DOHH2 (cell line): ENCODE results near the gene JARID2.

Experiments used
- H3F3A ChIP-seq: fragments of 200-600 bp; sonication (generic), shearing (Covaris generic); 2 replicates; pipeline ENCODE4 v1.6.0; 2016; ENCODE audit warnings: antibody characterized with exemption, mild to moderate bottlenecking; ENCODE audit not compliant: control insufficient read depth, insufficient read depth
- H3K27ac ChIP-seq: fragments of 200-600 bp; sonication (generic); 2 replicates; pipeline ENCODE4 v1.5.1; 2014; ENCODE audit warnings: low read depth, mild to moderate bottlenecking, low read length, moderate library complexity
- H3K27me3 ChIP-seq: fragments of 200-600 bp; sonication (generic); 2 replicates; pipeline ENCODE4 v1.6.1; 2014; ENCODE audit warnings: mild to moderate bottlenecking, low read length, mixed read lengths; ENCODE audit not compliant: control insufficient read depth
- H3K36me3 ChIP-seq: fragments of 200-600 bp; sonication (generic); 2 replicates; pipeline ENCODE4 v1.6.1; 2014; ENCODE audit warnings: mild to moderate bottlenecking, low read length, moderate library complexity, mixed read lengths; ENCODE audit not compliant: control insufficient read depth
- H3K4me1 ChIP-seq: fragments of 200-600 bp; sonication (generic); 2 replicates; pipeline ENCODE4 v1.6.1; 2014; ENCODE audit warnings: mild to moderate bottlenecking, low read length, mixed read lengths; ENCODE audit not compliant: control insufficient read depth
- H3K4me2 ChIP-seq: fragments of 200-600 bp; sonication (generic); 2 replicates; pipeline ENCODE4 v1.6.0; 2014; ENCODE audit warnings: mild to moderate bottlenecking, low read length, moderate library complexity
- H3K4me3 ChIP-seq: fragments of 200-600 bp; sonication (generic); 2 replicates; pipeline ENCODE4 v1.5.1; 2014; ENCODE audit warnings: mild to moderate bottlenecking, low read length, mixed read lengths
- H3K79me2 ChIP-seq: fragments of 200-600 bp; sonication (generic); 2 replicates; pipeline ENCODE4 v1.6.1; 2014; ENCODE audit warnings: mild to moderate bottlenecking, low read length, mixed read lengths; ENCODE audit not compliant: control insufficient read depth
- H3K9me2 ChIP-seq: fragments of 200-600 bp; sonication (generic); replicated peaks from 2 replicates; pipeline ENCODE4 v1.6.1; 2014; ENCODE audit warnings: mild to moderate bottlenecking, low read length, mixed read lengths; ENCODE audit not compliant: control insufficient read depth
- H3K9me3 ChIP-seq: fragments of 200-600 bp; sonication (generic); 2 replicates; pipeline ENCODE4 v1.6.1; 2014; ENCODE audit warnings: antibody characterized with exemption, low read length, mixed read lengths; ENCODE audit not compliant: control insufficient read depth, insufficient read depth
- H4K20me1 ChIP-seq: fragments of 200-600 bp; sonication (generic); 2 replicates; pipeline ENCODE4 v1.6.0; 2014; ENCODE audit warnings: low read depth, mild to moderate bottlenecking, antibody characterized with exemption, low read length, moderate library complexity; ENCODE audit not compliant: control insufficient read depth, insufficient read depth
- EZH2phosphoT487 ChIP-seq: fragments of 200-600 bp; sonication (generic); IDR thresholded peaks from 2 replicates; pipeline ENCODE4 v1.6.1; 2017; ENCODE audit warnings: borderline replicate concordance, mild to moderate bottlenecking, antibody characterized with exemption, low read length, moderate library complexity, mixed read lengths
- TF ChIP-seq, protein P1 (sequence below): fragments of 200-600 bp; sonication (generic); IDR thresholded peaks from one replicate; pipeline ENCODE4 v1.5.1; 2014; ENCODE audit warnings: antibody characterized with exemption, mild to moderate bottlenecking, low read depth, low read length; ENCODE audit not compliant: poor library complexity, severe bottlenecking

JARID2 gene

DNA sequence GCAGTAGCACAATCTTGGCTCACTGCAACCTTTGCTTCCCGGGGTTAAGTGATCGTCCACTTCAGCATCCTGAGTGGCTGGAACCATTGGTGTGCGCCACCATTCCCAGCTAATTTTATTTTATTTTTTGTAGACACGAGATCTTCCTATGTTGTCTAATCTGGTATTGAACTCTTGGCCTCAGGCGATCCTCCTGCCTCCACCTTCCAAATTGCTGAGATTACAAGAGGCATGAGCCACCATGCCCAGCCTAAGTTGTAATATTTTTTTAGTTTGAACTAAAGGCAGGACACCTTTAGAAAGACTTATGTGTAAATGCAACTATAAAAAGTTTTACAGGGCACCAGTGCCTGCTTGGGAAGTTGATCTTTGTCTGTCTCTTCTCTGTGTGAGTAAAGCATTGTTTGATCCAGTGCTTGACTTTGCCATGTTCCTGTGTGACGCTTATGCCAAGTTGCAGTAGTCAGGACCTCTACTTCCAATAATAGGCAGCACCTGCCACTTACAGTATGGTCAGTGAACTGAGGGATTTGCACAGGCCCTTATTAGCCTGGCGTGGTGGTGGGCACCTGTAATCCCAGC is 46.9 kb downstream of the JARID2 start:
- no peaks in the 10 kb centered on the region for H3F3A ChIP-seq
- H3K4me2 ChIP-seq = no peak overlapping the region
- H3K9me3 ChIP-seq = no peaks in the 10 kb centered on the region
- no peaks in the 10 kb centered on the region for H3K27me3 ChIP-seq
- no peak overlapping the region for H3K4me3 ChIP-seq
- H3K79me2 ChIP-seq = peaks cover 11% of the 10 kb centered on the region
- no peak overlapping the region for H3K27ac ChIP-seq
- peaks cover 4% of the 10 kb centered on the region for H3K4me1 ChIP-seq
- no peaks in the 10 kb centered on the region for H4K20me1 ChIP-seq
- no peaks in the 10 kb centered on the region for H3K9me2 ChIP-seq
- no peak for TF ChIP-seq EZH2phosphoT487
- TF ChIP-seq, protein P1, sequence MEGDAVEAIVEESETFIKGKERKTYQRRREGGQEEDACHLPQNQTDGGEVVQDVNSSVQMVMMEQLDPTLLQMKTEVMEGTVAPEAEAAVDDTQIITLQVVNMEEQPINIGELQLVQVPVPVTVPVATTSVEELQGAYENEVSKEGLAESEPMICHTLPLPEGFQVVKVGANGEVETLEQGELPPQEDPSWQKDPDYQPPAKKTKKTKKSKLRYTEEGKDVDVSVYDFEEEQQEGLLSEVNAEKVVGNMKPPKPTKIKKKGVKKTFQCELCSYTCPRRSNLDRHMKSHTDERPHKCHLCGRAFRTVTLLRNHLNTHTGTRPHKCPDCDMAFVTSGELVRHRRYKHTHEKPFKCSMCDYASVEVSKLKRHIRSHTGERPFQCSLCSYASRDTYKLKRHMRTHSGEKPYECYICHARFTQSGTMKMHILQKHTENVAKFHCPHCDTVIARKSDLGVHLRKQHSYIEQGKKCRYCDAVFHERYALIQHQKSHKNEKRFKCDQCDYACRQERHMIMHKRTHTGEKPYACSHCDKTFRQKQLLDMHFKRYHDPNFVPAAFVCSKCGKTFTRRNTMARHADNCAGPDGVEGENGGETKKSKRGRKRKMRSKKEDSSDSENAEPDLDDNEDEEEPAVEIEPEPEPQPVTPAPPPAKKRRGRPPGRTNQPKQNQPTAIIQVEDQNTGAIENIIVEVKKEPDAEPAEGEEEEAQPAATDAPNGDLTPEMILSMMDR = no peak
- no peaks in the 10 kb centered on the region for H3K36me3 ChIP-seq

DNA sequence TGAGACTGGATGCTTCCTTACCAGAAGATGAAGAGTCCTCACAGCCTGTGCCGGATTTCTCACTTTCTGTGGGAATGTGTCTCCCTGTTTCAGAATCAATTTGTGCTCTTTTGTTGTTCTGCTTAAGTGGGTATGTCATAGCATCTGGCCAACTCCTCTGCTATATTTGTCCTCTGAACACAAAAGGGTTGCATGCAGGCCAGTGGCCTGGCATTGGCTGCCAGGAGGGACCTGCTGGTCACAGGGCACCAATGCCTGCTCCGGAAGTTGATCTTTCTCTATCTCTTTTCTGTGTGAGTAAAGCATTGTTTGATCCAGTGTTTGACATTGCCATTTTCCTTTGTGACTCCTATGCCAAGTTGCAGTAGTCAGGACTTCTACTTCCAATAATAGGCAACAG is 47.8 kb downstream of the JARID2 start:
- Histone ChIP-seq H3K36me3 (no peaks in the 10 kb centered on the region), H3K9me2 (no peaks in the 10 kb centered on the region), H3K27ac (no peak overlapping the region), H3K4me1 (no peaks in the 10 kb centered on the region), H3K27me3 (no peaks in the 10 kb centered on the region), H3K4me2 (no peak overlapping the region), H3K79me2 (peaks cover 2% of the 10 kb centered on the region), H4K20me1 (no peaks in the 10 kb centered on the region), H3F3A (no peaks in the 10 kb centered on the region), H3K9me3 (no peaks in the 10 kb centered on the region), H3K4me3 (no peak overlapping the region)
- TF ChIP-seq EZH2phosphoT487 = no peak
- TF ChIP-seq, protein P1 = no peak

DNA sequence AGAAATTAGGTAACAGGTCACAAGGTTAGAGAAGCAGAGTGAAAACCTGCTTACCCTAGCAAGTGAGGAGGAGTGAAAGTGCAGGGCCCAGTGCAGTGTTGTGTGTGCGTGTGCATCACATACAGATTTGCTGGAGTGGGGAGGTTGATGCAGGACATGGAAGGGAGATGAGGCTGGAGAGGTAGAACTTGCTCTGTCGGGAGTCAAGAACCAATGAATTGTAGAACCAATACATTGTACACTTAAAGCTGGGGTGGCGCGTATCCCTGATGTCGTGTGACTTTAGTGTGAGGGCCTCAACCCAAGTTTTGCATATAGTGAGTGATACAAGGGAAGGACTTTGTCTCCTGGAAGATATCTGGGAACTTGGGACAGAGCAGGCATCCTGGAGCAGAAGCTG is 48.6 kb downstream of the JARID2 start:
- no peaks in the 10 kb centered on the region for H3K9me3 ChIP-seq
- no peaks in the 10 kb centered on the region for H3K27me3 ChIP-seq
- H3K9me2 ChIP-seq = no peaks in the 10 kb centered on the region
- TF ChIP-seq EZH2phosphoT487 = no peak
- H3K79me2 ChIP-seq = peaks cover 3% of the 10 kb centered on the region
- H3F3A ChIP-seq = no peaks in the 10 kb centered on the region
- no peak overlapping the region for H3K27ac ChIP-seq
- H3K4me3 ChIP-seq = no peak overlapping the region
- no peaks in the 10 kb centered on the region for H4K20me1 ChIP-seq
- no peak overlapping the region for H3K4me2 ChIP-seq
- peaks cover 6% of the 10 kb centered on the region; the same call in 1 of the 2 replicates for H3K4me1 ChIP-seq
- no peaks in the 10 kb centered on the region for H3K36me3 ChIP-seq

DNA sequence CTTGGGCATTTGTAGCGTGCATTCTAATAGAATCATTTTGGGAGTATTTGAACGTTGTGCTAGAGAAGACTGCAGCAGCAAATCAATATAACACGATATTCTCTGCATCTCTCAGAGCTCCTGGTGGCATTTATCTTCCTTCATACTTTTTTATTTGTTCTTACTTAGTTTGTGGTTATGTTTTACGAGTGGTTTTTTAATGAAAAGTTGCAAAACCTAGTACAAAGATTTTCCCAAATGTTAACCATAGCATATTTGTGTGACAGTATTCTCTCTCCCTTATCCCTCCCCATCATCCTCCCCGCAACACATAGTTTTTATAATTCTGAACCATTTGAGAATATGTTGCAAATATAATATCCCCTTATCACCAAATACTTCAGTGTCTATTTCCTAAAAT is 50.4 kb downstream of the JARID2 start:
- peaks cover 6% of the 10 kb centered on the region; the same call in 1 of the 2 replicates for H4K20me1 ChIP-seq
- peaks cover 11% of the 10 kb centered on the region for H3K79me2 ChIP-seq
- no peaks in the 10 kb centered on the region for H3K9me3 ChIP-seq
- TF ChIP-seq, protein P1 = no peak
- TF ChIP-seq EZH2phosphoT487 = no peak
- H3K27me3 ChIP-seq = no peaks in the 10 kb centered on the region
- no peak overlapping the region for H3K4me3 ChIP-seq
- no peaks in the 10 kb centered on the region for H3K36me3 ChIP-seq
- no peaks in the 10 kb centered on the region for H3F3A ChIP-seq
- H3K27ac ChIP-seq = no peak overlapping the region
- no peaks in the 10 kb centered on the region for H3K9me2 ChIP-seq
- no peak overlapping the region for H3K4me2 ChIP-seq
- peaks cover 6% of the 10 kb centered on the region; the same call in 1 of the 2 replicates for H3K4me1 ChIP-seq
